HuH-7 (cell line): ENCODE results near the gene SLC48A1.
A peak's percentile ranks its signal among the peaks of the same experiment; 100 is the strongest.

ENCODE experiments used
- DNase-seq: peaks from one replicate; pipeline ENCODE4 v3.0.0; 2011; ENCODE audit warnings: low spot score

The SLC48A1 gene

DNA sequence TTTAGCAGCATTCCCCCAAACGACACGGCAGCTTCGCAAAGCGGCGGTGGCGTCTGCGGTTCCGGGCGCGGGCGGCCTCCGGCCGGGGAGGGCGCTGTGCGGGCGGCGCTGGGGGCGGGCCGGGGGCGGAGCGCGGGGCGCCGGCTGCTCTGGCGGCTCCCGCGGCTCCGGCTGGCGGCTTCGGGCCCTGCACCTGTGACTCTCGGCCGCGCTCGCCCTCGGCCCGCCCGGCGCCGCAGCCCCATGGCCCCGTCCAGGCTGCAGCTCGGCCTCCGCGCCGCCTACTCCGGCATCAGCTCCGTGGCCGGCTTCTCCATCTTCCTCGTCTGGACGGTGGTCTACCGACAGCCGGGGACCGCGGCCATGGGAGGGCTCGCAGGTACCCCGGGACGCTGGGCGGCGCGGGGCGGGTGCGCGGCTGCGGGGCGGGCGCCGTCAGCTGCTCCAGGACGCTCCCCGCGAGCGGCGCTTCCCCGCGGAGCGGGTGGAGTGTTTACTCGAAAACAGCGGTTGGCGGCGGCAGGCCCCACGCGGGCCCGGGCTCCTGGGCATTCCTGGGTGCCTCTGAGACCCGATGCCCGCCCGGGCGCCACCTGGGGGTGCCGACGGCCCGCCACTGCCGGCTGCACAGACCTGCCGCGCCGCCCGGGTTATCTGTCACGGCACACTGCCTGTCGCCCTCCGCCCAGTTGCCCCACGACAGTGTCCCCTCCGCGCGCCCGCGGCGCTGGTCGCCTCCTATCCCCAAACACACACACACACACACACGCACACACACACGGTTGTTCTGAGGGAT lies at the start of gene SLC48A1:
SLC48A1 (plus strand) TSS at position 177 of the 796 bp plus-strand sequence; CDS start at position 244, 67 bp downstream.
- DNase-seq, result peak; percentile 91

DNA sequence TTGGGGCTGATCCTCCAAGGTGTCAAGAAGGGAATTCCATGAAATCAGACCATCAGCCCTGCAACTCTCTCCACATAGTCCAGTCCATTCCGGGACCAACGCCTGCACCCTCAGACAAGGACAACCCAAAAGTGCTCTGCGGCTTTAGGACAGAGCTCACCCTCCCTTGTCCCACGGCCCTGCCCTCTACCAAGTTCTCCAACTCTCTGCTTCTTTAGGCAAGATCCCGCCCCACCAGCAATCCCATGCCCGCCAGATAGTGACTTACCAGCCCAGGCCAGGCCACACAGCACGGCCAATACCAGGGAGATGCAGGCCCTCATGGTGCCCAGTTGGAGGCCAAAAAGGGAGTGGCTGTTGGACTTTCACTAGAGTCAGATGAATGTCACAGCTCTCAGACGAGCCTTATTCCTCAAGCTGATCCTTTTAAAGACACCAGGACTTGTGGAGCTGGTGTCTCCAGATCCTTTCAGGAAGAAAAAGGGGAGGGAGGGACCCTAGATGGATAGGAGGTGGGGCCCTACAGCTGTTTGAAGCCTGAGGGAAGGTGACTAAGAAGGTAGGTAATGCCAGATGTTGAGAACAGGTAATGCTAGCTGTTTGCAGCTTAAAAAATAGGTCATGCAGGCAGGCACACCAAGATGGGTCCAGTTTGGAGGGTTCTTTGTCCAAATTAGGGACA lies 47.8 kb upstream of the SLC48A1 start, which contains the start of gene ENDOU:
ENDOU (minus strand) TSS at position 400 of the 682 bp plus-strand sequence; CDS start at position 323, 77 bp downstream.
- no peak for DNase-seq

DNA sequence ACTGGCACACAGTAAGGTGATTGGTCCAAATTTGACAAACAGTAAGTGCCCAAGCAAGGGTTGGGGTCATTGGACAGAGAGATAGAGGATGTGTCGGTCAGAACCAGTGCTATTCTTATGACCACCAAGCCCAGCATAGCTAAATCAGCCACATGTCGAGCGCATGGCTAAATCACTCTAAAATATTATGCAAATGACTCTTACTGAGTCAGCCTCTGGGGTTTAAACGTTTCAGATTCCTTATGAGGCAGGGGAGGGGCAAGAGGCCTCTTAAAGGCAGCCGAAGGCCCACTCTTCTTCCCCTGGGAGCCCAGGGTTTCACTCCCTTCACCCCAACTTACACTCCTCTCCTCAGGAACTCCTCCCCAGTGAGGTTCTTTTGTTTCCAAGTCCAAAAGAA lies 47.1 kb upstream of the SLC48A1 start:
- no peak for DNase-seq

DNA sequence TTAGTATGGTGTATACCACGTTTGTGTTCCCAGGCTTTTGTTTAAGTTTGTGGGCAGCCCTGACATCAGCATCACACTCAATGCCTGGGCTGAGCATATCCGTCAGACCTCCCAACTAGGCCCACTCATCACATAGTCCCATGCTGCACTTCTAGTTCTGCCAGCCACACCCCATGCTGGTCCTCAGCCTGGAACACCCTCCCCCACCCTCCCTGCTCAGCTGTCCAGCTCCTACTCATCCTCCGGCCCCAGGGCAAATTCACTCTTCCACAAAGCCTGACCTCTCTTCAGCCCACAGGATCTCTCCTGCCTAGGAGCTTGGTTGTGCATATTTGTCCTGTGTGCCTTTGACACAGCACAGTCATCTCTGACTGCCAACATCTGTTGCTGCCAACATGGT lies 43.8 kb upstream of the SLC48A1 start:
- DNase-seq, result no peak

DNA sequence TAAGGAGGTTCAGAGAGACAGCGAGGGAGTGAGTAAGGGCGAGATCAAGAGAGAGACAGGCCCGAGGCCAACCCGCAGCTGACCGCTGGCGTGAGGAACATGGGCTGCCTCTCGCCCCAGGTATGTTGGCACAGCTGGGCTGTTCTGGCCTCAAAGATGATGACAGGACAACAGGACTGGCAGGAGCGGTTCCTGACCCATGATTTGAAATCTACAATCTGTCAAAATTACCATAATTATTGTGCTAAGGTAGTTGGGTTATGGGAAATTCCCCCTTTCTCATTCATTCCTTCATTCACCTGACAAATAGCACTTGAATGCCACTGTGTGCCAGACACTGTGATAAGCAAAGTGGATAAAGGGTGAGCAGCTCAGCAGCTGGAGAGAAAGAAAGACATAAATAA lies 42.7 kb upstream of the SLC48A1 start:
- DNase-seq, result no peak

DNA sequence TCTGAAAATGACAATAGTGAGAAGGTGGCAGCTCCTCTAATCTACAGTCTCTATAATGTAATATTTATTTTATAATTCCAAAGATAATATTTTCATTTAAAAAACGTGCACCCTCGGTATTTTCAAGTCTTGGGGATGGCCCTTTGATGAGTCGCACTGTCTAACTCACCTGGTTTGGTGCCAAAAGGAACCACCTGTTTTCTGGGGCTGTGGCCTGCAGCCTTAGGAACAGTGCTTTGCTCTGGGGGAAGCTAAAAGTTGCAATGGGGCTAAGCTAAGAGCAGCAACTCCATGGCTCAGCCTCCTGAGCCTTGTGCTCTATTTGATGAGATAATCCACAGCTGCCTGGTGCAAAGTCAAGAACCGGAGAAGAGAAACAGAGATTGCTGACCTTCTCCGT lies 41.3 kb upstream of the SLC48A1 start:
- DNase-seq, result no peak

DNA sequence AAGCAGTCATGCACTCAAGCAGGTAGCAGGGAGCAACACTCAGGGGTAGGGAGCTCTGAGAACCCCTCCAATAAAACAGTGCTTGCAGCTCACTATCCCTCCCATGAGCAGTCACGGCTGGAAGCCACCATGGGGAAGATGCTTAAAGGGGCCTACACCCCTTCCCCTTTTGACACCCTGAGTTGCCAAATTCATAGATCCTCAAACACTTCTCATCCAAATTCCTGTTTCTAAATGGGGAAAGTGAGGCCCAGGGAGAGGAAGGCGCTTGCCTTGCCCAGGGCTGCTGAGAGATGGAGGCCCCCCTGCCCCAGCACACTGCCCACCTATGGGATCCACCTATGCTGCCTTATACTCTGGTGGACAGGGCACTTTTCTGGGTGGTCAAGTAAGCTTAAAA lies 40.5 kb upstream of the SLC48A1 start:
- DNase-seq, result no peak

DNA sequence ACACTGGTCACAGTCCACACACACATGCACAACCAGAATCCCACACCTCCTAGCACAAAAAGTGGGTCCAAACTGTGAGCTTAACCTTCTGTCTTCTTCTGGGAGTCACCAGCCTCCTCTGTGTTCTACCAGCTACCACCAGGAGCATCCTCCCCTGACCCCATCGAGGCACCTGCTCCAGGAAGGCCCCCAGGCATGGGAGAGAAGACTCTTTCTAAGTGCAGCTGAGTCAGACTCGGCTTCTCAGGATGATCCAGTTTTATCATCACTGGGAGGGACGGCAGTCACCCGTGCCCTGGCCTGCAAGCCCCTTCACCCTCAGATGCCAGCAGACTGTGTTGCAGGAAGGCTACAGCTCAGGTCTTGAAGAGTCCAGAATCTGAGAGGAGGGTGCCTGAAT lies 39.9 kb upstream of the SLC48A1 start:
- DNase-seq, result no peak

DNA sequence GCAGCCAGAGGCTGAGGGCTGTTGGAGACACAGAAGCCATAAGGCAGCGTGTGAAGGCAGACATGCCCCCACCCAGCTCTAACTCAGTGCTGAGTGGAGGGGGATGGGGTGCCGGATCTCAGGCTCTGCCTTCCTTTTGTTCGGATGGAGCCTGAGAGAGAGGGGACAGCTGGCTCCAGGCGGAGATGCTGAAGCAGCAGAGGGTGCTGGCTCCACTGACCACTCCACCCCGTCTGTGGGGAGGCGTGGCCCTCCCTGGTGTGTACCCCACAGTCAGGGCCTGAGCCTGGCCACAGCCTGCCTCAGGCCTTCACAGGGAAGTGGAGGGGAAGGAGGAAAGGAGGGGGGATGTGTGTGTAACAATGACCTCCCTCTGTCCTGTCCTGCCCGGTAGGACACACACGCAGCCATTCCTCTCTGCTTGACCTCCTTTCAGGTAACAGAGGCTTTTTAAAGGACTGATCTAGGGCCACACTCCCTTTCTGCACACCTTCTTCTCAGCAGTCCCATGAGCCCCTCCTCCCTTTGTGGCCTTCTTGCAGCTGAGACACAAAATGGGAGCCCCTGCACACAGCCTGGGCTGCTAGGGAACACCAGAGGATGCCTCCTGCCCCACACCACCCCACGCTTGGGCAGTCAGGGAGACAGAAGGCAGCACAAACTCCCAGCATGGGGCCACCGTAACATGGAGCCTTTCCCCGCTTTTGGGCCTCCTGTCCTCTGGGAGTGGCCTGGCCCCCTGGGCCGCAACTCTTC lies 38.1 kb upstream of the SLC48A1 start:
- DNase-seq, result no peak

DNA sequence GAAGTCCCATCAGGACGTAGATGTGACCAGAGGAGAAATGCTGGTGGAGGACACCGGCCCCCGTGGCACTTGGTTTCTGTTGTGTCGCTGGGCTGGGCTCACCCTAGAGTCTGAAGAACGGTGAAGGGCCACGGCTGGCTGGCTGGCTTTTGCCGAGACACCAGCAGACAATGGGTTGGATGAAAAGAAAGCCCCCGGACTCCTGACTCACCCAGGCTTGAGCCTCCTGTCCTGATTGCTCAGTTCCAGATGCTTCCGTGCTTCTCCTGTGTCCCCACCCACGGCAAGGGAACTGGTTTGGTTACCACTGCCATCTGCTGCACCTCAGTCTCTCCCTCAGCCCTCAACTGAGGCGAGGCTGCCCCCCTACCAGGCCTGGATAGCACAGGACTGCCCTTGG lies 37.4 kb upstream of the SLC48A1 start:
- DNase-seq, result no peak

DNA sequence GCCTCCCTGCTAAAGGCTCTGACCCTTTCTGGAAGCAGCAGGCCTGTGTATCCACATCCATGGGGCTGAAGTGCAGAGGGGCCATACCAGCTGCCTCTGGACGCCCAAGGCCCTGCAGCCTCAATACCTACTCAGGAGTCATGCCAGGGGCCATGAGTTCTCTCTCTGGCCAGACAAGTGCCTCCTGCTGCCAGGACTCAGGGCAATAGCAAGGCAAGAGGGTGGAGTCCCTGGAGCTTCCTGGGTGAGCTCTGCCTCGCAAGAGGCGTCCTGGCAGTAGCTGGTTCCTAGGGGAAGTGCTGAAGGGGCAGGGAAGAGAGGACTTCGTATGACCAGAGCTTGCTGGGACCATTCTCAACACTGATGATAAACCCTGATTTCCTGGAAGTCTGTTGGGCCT lies 36.8 kb upstream of the SLC48A1 start:
- DNase-seq, result no peak

DNA sequence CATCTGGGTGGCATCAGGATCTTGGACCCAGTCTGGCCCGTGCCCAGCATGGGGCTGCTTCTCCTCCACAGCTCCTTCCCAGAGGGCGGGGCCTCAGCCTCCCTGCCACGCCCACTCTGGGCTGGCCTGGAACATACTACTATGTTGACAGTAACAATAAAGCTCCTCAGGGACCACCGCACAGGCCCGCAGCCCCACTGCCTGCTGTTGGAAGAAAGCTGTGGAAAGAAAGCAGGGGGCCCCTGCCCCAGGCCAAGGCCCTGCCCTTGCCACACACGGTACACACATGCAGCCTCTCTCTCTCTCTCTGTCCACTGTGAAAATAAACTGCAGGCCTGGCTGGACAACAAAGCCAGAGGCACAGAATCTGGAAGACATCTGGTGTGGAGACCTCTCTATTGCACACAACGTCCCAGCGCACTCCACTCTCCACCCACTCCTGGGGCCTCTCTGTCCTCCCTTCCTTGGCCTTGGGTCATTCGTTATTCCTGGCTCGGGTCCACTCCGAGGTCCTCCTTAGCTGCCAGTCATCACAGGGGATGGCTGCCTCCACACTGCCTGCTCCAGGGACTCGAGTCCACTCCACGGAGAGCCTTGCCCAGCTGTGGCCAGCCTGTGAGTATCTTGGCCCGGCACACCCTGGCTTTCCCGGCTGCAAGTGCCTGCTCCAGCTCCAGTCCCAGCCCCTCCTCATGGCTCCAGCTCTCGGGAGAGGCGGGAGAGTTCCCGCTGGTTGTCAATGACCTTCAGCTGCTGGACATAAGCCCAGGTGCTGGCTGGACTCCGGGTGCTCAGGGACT lies 36.0 kb upstream of the SLC48A1 start:
- DNase-seq, result no peak

DNA sequence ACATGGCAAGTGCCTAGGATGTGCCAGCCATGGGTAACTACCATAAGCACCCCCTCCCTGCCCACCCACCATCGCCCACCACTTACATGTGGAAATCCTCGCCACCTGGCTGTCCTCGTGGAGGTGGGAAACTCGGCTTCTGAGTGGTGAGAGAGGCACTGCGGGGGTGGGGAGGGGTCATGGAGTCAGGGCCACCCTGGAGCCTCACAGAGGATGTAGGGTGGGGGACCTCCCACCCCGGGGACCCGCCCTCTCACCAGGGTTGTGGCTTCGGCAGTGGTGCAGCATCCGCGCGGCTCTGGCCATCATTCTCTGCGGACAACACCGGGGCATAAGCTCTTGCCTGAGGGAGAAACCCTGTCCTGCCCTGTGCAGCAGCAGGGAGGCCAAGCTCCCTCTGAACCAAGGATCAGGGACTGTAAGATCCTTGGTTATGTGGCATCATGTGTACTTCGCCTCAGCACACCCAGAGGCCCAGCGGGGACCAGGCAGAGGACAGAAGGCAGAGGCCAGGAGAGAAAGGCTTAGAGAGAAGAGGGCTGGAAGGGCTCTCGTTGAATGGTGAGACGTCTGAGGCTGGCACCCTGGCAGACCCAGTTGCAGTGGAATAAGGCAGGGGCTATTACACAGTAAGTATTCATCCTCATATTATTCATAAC lies 35.0 kb upstream of the SLC48A1 start:
- no peak for DNase-seq

DNA sequence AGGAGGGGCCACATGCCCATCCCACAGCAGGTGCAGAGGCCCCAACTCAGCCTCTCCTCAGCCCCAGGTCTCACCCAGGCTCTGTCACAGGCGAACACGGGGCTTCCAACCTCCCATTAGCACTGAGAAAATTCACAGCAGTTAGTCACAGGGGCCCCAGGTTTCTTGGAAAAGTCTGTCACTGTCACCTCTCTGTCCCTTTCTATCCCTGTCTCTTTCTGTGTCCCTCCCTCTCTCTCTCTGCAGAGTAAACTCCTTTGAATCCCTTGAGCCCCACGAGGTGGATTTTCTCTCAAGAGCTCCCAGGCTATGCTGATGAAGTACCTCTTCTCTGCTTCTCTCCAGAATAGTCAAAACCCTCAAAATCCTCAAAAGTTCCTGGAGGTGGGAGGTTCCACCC lies 33.7 kb upstream of the SLC48A1 start:
- DNase-seq, result no peak

DNA sequence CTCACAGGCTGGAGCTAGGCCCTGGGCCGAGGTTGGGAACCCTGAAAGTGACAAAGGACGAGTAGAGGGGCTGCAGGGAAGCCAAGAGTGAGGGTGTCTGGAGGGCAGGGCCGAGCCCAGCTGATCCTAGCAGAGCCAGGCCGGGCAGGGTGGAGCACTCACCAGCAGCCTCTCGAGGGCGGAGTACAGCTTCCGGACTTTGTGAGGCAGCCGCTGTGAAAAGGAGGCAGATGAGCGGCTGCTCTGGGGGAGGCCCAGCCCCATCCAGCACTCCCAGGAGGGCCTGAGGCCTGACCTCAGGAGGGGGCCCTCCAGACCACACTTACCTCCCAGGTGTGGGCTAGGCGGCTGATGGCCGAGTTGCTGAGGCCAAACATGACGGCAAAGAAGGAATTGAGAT lies 33.1 kb upstream of the SLC48A1 start:
- DNase-seq, result peak; percentile 53

DNA sequence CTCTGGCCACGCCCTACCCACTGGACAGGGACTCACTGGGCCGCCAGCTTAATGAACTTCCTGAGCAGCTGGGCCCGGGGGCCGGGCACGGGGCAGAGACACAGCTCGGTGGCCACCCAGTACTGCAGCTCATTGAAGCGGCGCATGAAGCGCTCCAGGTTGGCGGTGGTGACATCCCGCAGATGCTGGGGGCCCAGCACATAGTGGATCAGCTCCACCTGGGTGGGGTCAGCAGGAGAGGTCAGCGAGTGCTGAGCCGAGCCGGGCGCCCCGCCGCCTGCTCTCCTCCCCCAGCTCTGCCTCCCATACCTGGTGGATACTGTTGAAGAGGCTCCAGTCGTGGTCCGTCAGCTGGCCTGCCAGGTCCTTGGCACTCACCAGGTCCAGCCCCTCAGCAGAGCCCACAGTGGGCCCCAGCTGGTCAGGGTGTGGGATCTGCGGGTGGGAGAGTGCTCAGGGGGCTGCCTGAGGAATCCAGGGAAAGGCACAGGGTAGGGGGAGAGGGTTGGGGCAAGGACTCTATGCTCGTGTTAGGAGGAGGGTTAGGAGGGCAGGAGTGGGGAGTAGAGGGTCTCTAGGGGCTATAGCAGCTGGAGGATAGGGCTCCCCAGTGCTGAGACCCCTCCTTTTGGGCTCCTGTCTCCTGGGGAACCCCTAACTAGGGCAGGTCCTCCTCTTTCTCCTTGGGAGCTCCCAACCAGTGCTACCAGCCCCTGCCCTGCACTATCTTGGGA lies 32.3 kb upstream of the SLC48A1 start:
- no peak for DNase-seq

DNA sequence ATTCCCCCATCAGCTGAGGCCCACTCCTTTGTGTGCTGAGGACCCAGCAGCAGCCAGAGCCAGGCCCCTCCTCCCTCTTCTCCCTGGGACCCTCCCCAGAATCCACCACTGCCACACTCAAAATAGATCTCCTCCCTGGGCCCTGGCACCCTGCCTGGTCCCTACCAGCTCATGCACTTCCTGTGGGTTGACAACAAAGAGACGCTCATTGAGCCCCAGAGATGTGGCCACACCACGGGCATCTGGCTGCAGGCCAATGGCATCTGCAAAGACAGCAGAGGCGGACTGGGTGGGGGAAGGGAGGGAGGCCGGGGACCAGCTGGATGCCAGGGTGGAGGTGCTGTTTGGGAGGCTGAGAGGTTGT lies 31.7 kb upstream of the SLC48A1 start:
- DNase-seq, result no peak

DNA sequence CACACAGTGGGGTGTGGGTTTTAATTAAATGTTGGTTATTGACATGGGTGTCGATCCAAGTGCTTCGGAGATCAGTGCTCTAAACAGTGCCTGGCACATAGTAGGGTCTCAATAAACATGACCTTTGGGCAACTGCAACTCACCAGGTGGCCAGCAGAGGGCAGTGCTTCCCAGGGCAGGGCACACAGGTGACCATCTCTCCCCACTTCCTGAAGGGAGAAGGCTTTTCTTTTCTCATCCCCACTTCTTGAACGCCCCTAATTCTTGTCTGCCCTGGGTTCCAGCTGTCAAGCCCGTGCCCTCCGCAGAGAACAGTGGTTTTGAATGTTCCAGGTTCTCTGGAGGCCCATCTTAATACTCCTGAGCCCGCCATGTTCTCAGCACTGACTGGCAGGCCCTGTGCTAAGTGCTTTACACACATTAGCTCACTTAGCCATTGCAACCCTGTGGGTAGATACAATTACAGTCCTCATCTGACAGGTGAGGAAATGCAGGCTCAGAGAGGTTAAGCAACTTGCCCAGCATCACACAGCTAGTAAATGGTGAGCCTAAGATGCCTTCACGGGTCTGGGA lies 30.7 kb upstream of the SLC48A1 start:
- peak; percentile 74 for DNase-seq

DNA sequence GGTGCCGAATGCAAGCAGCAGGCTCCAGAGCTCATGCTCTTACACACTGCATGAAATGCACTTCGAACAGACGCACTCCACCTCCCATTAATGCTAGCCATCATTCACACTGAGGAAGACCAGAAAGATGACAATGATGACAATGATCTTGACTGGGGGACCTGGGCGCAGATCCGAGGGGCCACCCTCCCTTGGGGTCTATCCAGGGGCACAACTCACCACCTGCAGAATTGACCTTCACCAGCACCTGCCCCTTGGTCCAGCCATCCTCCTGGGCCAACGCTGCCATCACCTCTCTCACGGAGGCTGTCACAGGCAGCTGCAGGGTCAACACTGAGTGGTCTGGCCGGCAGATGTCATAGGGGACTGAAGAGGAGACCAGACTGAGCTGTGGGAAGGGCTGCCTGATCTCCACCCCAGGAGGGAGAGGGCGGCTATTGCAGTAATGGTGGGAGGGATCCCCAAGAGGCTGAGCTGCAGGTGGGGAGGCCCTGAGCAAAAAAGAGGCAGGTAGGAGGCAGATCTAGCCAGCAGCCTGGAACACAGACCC lies 29.7 kb upstream of the SLC48A1 start:
- no peak for DNase-seq

DNA sequence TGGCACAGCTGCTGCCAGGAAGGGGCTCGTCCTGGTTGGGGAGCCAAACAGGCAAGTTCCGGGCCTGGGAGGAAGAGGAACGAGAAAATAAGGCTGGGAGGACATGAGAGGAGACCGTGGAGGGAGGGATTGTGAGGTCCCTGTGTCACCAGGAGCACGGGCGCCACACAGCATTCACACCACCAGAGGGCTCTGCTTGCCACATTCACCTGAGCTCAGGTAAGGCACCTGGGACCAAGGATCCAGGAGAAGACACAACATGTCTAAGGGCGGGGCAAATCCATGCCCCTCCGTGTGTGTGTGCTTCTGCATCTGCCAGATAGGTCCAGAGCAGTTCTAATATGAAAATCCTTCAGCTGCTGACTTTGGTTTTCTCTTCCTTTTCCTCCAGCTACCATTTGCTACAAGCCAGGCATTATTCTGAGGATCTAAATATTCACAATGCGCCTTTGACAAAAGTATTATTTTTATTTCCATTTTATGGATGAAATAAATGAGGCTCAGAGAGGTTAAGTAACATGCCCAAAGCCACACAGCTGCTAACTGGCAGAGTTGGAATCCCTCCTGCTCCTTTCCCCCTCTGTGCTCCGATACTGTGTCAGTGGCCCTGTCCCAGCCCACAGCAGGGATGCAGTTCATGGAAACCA lies 28.9 kb upstream of the SLC48A1 start:
- DNase-seq, result peak; percentile 83
